B cell (primary cell): ENCODE measurements around the gene BRD4. TPM values are rescaled to one million over a fixed set of nuclear protein-coding genes. Genes with fewer than 3 reads are reported as not detected.

Experiments used
- ATAC-seq: fragments of 200-7000 bp; cut with Tn5 transposase; one replicate; pipeline ENCODE4 v1.10.0; 2021; ENCODE audit warnings: low read depth, mild to moderate bottlenecking, moderate number of reproducible peaks, moderate library complexity
- CTCF ChIA-PET: fragments of 350-600 bp; sonication (Branson Sonifier 250); formaldehyde crosslinking; loops from one replicate; lab custom pipeline; 2021; ENCODE audit warnings: antibody characterized with exemption, inconsistent platforms; lab: Charles Lee
- POLR2A ChIA-PET: fragments of 350-600 bp; sonication (Branson Sonifier 250); formaldehyde crosslinking; loops from one replicate; lab custom pipeline; 2021; ENCODE audit warnings: antibody characterized with exemption; lab: Charles Lee
- DNase-seq: peaks from one replicate; pipeline ENCODE4 v3.0.0; 2013
- H2AFZ ChIP-seq: 2 replicates; pipeline ENCODE4 v1.6.1; 2012; ENCODE audit warnings: mild to moderate bottlenecking, low read depth, low read length; ENCODE audit not compliant: insufficient read depth, poor library complexity, severe bottlenecking
- H3K27ac ChIP-seq, 2 donors: 1 replicate in 1 of 2; 2 replicates in 1 of 2; pipeline ENCODE4 v1.5.1; 2012 to 2013; ENCODE audit warnings: low read length in 2 of 2, mild to moderate bottlenecking in 2 of 2, moderate library complexity in 1 of 2
- H3K27me3 ChIP-seq, 4 experiments: fragments of 200-600 bp in 1 of 4; sonication (generic) in 1 of 4; replicated peaks in 1 of 4; 1 replicate in 2 of 4; 2 replicates in 2 of 4; pipeline versions ENCODE4 v1.6.1 to v1.7.0; 2013 to 2016; ENCODE audit warnings: low read length in 3 of 4, mild to moderate bottlenecking in 2 of 4, mixed read lengths in 1 of 4, moderate library complexity in 1 of 4; ENCODE audit not compliant: insufficient read depth in 4 of 4, control insufficient read depth in 3 of 4; ENCODE audit errors: control extremely low read depth in 1 of 4
- H3K36me3 ChIP-seq, 2 experiments: replicated peaks in 1 of 2; 1 replicate in 1 of 2; 2 replicates in 1 of 2; pipeline versions ENCODE4 v1.6.1 to v1.7.1; 2013; ENCODE audit warnings: low read length in 1 of 2; ENCODE audit not compliant: insufficient read depth in 2 of 2, control insufficient read depth in 1 of 2; ENCODE audit errors: control extremely low read depth in 1 of 2, extremely low read depth in 1 of 2
- H3K4me1 ChIP-seq, 2 donors: fragments of 200-600 bp in 1 of 2; sonication (generic) in 1 of 2; 1 replicate in 1 of 2; 2 replicates in 1 of 2; pipeline versions ENCODE4 v1.5.1 to v1.6.1; 2013 to 2017; ENCODE audit warnings: low read length in 2 of 2; ENCODE audit not compliant: control insufficient read depth in 2 of 2, insufficient read depth in 2 of 2
- H3K4me2 ChIP-seq: replicated peaks from 2 replicates; pipeline ENCODE3; 2012; ENCODE audit warnings: mild to moderate bottlenecking, low read depth, low read length; ENCODE audit not compliant: poor library complexity, severe bottlenecking
- H3K4me3 ChIP-seq, 5 experiments: fragments of 200-600 bp in 1 of 5; sonication (generic) in 1 of 5; 1 replicate in 3 of 5; 2 replicates in 2 of 5; pipeline versions ENCODE4 v1.5.1 to v1.7.0; 2011 to 2016; ENCODE audit warnings: low read length in 4 of 5, mild to moderate bottlenecking in 4 of 5, low read depth in 2 of 5, control low read depth in 1 of 5, moderate library complexity in 1 of 5; ENCODE audit not compliant: insufficient read depth in 1 of 5; ENCODE audit errors: control extremely low read depth in 1 of 5, extremely low read depth in 1 of 5
- H3K79me2 ChIP-seq: fragments of 200-600 bp; sonication (generic); one replicate; pipeline ENCODE4 v1.6.0; 2016; ENCODE audit warnings: low read length; ENCODE audit not compliant: control insufficient read depth, insufficient read depth
- H3K9ac ChIP-seq: fragments of 200-600 bp; sonication (generic); 2 replicates; pipeline ENCODE4 v1.6.1; 2017; ENCODE audit warnings: mild to moderate bottlenecking, low read length, moderate library complexity
- H3K9me3 ChIP-seq, 3 donors: one replicate each; pipeline versions ENCODE4 v1.6.1 to v1.7.1; 2013; ENCODE audit warnings: low read length in 2 of 3; ENCODE audit not compliant: control insufficient read depth in 2 of 3, insufficient read depth in 1 of 3; ENCODE audit errors: control extremely low read depth in 1 of 3
- H4K20me1 ChIP-seq: 2 replicates; pipeline ENCODE4 v1.6.0; 2012; ENCODE audit warnings: mild to moderate bottlenecking, low read length; ENCODE audit not compliant: insufficient read depth, control insufficient read depth, poor library complexity, severe bottlenecking
- H3K27ac Mint-ChIP-seq: one replicate; pipeline ENCODE4 v1.8.0; 2021; ENCODE audit warnings: mixed read lengths
- H3K27me3 Mint-ChIP-seq: one replicate; pipeline ENCODE4 v1.8.0; 2021; ENCODE audit warnings: mixed read lengths
- H3K4me1 Mint-ChIP-seq: one replicate; pipeline ENCODE4 v1.8.0; 2021; ENCODE audit warnings: mixed read lengths
- H3K4me3 Mint-ChIP-seq: one replicate; pipeline ENCODE4 v1.8.0; 2021; ENCODE audit warnings: mixed read lengths
- H3K9me3 Mint-ChIP-seq: one replicate; pipeline ENCODE4 v1.8.0; 2022; ENCODE audit warnings: mixed read lengths; ENCODE audit not compliant: insufficient read depth
- EZH2 ChIP-seq: IDR thresholded peaks from 2 replicates; pipeline ENCODE4 v1.6.1; 2012; ENCODE audit warnings: borderline replicate concordance, low read depth, mild to moderate bottlenecking, moderate library complexity, low read length; ENCODE audit not compliant: insufficient read depth, poor library complexity, severe bottlenecking
- WGBS: methylation state at CpG from one replicate; pipeline ENCODE4 v1.1.5; 2013; ENCODE audit warnings: missing lambda C conversion rate; ENCODE audit not compliant: insufficient coverage; 5-methylcytosine and 5-hydroxymethylcytosine counted together
- intact Hi-C: fragments of 100-400 bp; cut with micrococcal nuclease; formaldehyde crosslinking; loops from one replicate; pipeline ENCODE4 v1.10.0; 2022
- polyA plus RNA-seq: library from polyadenylated mRNA; depleted of rRNA; stranded (reverse); fragments of >200 nt; gene quantifications from 2 replicates; pipeline ENCODE4 v1.2.3, GENCODE V29; 2012
- total RNA-seq, 2 donors: library from RNA; stranded (reverse); fragments of 120-200 nt in 1 of 2; gene quantifications; 1 replicate in 1 of 2; 2 replicates in 1 of 2; pipeline versions ENCODE4 v1.2.3 to v1.2.4, GENCODE V29; 2013 to 2022
- TF ChIP-seq, protein P1 (sequence below): fragments of 200-600 bp; IDR thresholded peaks from one replicate; pipeline ENCODE4 v1.8.0; 2022; ENCODE audit warnings: antibody characterized with exemption, mild to moderate bottlenecking

BRD4 gene
- total and polyA plus RNA-seq, 2 donors (not counting 1 experiment from before 2014, with no cell fraction given): 30.7 to 209 TPM

DNA sequence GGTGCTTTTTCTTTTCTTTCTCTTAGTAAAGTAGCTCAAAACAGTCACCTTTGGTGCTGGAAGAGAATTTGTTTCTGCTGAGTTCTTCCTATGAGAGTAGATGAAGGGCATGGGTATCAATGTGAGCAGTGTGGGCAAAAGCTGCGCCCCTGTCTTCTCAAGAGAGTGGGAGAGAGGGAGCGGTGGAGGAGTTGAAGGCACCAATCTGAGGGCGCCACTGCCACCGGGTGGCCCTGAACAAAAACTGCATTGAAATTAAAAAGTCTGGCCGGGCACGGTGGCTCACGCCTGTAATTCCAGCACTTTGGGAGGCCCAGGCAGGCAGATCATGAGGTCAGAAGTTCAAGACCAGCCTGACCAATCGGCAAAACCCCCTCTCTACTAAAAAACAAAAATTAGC is 71.4 kb downstream of the BRD4 start:
- 83% methylated on average over 7 of the region's 8 CpGs for WGBS
- peak overlapping the region; percentile 55 for H3K27ac Mint-ChIP-seq

DNA sequence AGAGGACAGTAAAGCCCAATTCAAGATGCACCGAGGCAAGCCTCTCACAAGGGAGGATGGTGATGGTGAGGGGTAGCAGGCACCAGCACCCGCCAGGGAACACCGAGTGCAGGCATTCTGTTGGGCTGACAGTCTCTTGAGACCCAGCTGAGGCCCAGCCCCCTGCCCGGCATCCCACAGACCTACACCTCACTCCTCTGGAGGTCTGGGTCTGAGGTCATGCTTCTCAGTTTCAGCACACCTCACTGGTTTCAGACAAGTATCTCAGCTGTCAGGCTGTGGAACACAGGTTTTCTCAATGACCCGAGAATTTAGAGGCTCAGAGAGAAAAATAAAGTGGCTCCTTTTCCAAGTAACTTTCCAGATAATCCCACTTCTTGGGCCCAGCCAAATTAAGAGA is 72.4 kb downstream of the BRD4 start:
- no peak overlapping the region for H3K4me3 ChIP-seq
- no peak overlapping the region for H3K27ac ChIP-seq
- no peak overlapping the region for H3K4me2 ChIP-seq
- no peak overlapping the region for H3K9ac ChIP-seq
- no peak for TF ChIP-seq EZH2
- Mint-ChIP-seq H3K4me3 (no peak overlapping the region), H3K27ac (no peak overlapping the region), H3K9me3 (no peaks in the 10 kb centered on the region), H3K4me1 (peaks cover 2% of the 10 kb centered on the region), H3K27me3 (no peaks in the 10 kb centered on the region)
- WGBS: 100% methylated on average over 2 of the region's 5 CpGs
- H4K20me1 ChIP-seq: peaks cover 97% of the 10 kb centered on the region
- DNase-seq (no peak), ATAC-seq (no peak)
- H3K9me3 ChIP-seq: no peaks in the 10 kb centered on the region
- intact Hi-C loops: no loop called here
- POLR2A ChIA-PET: no interaction called here
- peaks cover 88% of the 10 kb centered on the region for H3K79me2 ChIP-seq
- H2AFZ ChIP-seq: no peak overlapping the region
- peaks cover 8 to 96% of the 10 kb centered on the region in 2 experiments for H3K36me3 ChIP-seq
- no peaks in the 10 kb centered on the region for H3K4me1 ChIP-seq
- no peaks in the 10 kb centered on the region for H3K27me3 ChIP-seq
- CTCF ChIA-PET: interaction anchor here (1.2 to 1.8 kb wide), 3 partner anchors 20 to 156 kb away, joined by 3 to 5 read pairs (median 4); partner anchors contain the start of gene AKAP8

More for the DNA sequence above, 71.4 kb downstream of the BRD4 start:
- no peak for TF ChIP-seq EZH2
- TF ChIP-seq, protein P1, sequence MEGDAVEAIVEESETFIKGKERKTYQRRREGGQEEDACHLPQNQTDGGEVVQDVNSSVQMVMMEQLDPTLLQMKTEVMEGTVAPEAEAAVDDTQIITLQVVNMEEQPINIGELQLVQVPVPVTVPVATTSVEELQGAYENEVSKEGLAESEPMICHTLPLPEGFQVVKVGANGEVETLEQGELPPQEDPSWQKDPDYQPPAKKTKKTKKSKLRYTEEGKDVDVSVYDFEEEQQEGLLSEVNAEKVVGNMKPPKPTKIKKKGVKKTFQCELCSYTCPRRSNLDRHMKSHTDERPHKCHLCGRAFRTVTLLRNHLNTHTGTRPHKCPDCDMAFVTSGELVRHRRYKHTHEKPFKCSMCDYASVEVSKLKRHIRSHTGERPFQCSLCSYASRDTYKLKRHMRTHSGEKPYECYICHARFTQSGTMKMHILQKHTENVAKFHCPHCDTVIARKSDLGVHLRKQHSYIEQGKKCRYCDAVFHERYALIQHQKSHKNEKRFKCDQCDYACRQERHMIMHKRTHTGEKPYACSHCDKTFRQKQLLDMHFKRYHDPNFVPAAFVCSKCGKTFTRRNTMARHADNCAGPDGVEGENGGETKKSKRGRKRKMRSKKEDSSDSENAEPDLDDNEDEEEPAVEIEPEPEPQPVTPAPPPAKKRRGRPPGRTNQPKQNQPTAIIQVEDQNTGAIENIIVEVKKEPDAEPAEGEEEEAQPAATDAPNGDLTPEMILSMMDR: peak; percentile 20
- H3K27ac ChIP-seq: no peak overlapping the region
- H3K9ac ChIP-seq: no peak overlapping the region
- H3K27me3 Mint-ChIP-seq: no peaks in the 10 kb centered on the region
- POLR2A ChIA-PET: interaction anchor here (0.7 kb wide), 1 partner anchor 120 kb away, joined by 7 read pairs; no protein-coding TSS in a partner anchor
- no peaks in the 10 kb centered on the region for H3K27me3 ChIP-seq
- peaks cover 97% of the 10 kb centered on the region for H4K20me1 ChIP-seq
- H3K79me2 ChIP-seq: peaks cover 80% of the 10 kb centered on the region
- intact Hi-C loops: no loop called here
- ATAC-seq (no peak), DNase-seq (no peak)
- H3K9me3 Mint-ChIP-seq: no peaks in the 10 kb centered on the region
- H3K4me3 Mint-ChIP-seq: no peak overlapping the region
- H3K4me3 ChIP-seq: no peak overlapping the region
- peaks cover 8 to 96% of the 10 kb centered on the region in 2 experiments for H3K36me3 ChIP-seq
- no peak overlapping the region for H3K4me2 ChIP-seq
- peaks cover 2% of the 10 kb centered on the region for H3K4me1 Mint-ChIP-seq
- H3K9me3 ChIP-seq: no peaks in the 10 kb centered on the region
- no peak overlapping the region for H2AFZ ChIP-seq
- H3K4me1 ChIP-seq: no peaks in the 10 kb centered on the region
- CTCF ChIA-PET: interaction anchor here (0.6 to 1.6 kb wide), 5 partner anchors 19 to 158 kb away, joined by 3 to 7 read pairs (median 4); partner anchors contain the start of gene AKAP8L
